Medulla oblongata (tissue), 1 donor: Measurements from ENCODE around the gene TMPRSS6.

ENCODE experiments used
- DNase-seq: peaks from one replicate; pipeline ENCODE4 v3.0.0-alpha.2; 2015; ENCODE audit errors: extremely low spot score

TMPRSS6 gene

DNA sequence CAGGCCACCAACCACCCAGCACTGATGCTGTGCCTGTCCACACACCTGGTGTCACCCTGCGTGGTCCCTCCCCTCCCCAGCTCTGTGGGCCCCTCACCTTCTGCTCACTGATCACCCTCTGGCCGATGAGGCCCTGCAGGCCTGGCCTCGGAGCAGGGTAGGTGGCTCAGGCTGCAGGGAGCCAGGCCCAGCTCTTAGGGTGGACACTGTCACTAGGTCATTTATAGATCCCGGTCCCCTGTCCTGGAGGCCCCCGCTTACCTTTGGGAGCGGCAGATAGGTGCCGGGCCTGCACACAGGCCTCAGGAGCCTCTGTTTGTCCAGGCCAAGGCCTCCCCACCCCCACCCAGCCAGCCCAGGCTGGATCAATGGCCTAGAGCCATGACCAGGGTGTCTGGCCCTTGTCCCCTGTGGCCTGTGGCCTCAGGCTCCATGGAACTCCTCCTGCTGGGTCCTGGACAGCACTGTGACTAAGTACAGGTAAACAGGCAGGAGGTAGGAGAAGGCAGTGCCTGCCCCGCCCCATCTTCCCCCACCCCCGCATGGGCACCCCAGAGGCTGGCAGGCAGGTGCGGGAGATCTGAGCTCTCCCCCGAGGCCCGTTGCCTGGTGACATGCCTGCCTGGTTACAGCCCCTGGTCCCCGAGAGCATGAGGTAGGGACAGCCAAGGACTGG lies at the start of gene TMPRSS6:
TSS of gene TMPRSS6 (minus strand) at position 472 of the 676 bp plus-strand sequence. CDS start 6,296 bp downstream, outside the sequence.
- no peak for DNase-seq

DNA sequence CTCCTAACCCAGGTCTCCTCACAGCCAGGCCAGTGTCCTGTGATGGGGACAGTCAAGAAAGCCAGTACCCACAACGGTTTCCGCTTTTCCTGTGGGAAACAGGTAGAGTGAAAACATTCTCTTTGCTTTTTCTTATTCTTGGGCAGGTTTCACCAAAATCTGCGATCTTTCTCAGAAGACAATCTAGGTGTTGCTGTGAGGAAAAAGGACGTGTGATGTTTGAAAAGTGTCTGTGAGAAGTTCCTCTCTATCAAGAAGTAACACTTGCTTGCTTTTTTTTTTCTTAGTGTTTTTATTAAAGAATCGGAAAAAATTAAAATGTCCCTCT lies 49.4 kb upstream of the TMPRSS6 start:
- no peak for DNase-seq

DNA sequence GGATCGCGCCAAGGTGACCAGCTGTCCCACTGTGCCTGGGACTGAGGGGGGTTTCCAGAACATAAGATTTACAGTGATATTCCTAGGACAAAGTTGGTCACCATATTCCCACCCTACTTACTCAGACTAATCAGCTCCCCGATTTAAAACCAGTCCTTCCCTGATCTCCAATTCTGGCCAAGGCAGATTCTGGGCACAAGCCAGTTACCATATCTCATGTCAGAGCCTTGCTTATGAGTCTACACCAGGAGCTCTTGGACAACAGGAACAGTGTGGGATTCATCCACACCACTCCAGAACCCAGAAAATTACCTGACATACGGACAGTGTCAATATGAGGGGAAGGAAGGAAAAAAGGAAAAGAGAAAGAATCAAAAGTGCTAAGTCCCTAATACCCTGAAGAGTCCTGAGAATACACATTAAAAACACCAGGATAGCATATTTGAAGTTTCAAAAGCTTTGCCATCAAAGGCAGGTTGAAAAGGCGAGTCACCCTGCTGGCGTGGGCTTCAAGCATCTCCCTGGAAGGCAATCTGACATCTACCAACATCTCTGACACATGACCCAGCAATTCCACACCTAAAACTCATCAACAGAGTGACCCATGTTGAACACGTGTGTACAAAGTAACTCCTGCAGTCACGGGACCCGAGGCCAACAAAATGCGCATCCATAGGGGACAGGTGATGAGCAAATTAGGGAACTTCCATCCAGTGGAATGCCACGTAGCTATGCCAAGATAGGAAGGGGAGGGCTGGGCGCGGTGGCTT lies 48.2 kb upstream of the TMPRSS6 start:
- no peak for DNase-seq

DNA sequence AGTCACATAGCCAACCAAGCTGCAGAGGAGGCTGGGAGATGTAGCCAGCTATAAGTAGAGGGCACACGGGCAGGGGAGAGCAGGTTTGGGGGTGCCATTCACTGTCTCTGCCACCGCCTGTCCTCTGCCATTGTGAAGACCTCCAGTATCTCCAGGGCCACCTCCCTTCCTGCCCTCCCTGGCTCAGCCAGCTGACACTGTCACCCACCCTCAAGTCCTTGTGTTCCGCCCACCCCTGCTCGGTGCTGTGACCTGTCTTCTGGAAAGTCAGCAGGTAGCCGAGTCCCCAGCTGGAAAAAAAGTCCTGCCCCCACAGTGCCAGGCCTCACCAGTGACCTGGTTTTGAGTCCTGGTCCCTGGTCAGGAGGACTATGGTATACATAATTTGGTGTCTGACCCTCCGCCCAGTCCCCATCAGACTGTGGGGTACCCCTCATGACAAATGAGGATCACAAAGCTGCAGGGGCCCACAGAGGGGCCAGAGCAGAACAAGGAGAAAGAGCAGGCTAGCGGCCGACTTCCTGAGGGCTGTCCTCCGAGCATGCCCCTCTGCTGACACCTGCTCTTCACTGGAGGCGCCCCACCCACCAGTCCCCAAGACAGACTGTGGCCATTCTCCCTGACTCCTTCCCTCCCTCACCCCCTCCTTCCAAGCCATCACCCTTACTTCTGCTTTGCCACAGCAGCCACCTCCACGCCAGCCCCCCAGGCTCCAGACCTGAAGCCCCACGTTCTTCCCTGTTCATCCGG lies 47.3 kb upstream of the TMPRSS6 start:
- DNase-seq = no peak

DNA sequence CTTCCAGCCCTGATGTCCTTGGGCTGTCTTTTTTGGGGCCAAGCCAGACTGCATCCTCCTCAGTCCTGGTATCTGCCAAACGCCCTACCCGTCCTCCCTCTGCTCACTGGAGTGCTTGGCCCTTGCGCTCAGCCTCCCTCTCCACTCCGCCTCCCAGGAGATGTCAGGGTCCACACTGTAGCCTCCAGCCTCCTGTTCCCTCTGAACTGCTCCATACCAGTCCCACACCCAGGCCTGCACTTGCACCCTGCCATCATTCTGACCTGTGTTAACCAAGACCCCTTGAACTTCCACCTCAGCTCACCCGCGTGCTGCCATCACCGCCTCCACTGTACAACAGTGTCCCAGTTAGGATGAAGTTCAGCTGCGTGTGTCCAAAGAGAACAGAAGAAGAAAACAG lies 46.5 kb upstream of the TMPRSS6 start:
- no peak for DNase-seq

DNA sequence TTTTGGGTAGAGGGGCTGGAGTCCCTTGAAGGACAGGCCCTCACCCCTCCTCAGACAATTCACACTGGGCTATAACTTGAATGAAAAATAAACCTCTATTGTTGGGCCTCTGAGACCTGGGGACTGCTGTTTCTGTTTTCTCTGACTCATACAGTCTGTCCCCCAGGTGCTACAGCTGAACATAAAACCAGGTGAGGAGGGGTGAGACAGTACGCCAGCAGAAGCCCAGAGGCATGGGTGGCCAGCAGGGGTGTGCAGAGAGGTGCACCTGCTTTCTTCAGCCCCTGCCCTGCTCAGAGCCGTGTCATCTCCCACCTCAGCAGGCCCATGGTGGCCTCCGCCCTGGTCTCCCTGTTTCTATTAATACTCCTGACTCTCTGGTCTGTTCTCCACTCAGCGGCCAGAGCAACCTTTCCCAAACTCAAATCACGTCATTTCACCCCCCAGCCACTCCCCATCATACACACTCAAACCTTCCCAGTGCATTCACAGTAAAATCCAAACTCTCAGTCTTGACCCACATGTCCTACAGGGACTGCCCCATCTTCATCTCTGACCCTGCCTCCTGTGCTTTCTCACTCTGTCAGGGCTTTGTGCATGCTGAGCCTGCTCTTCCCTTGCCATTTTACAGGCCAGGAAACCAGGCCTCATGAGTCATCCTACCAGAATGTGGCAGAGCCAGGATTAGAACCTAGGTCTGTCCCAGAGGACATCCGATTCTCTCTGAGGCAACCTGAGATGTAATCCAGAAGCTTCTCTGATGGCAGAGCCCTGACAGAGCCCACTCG lies 45.6 kb upstream of the TMPRSS6 start:
- DNase-seq = no peak

DNA sequence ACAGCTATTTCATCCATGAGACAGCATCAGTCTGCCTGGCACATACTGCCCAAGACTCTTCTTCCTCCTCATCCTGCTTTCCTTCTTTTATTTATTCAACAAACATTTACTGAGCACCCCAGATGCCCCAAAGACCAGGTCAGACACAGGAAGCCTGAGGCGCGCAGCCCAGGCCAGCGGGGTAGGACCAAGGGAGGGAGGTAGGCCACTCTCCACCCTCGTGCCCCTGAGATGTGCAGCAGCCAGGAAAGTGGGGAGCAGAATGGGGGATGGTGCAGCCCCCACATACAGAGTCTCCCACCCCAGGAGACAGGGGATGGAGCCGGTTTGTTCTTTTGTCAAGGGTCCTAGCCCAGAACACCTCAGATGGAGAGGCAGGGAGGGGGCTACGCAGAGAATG lies 44.4 kb upstream of the TMPRSS6 start:
- no peak for DNase-seq

DNA sequence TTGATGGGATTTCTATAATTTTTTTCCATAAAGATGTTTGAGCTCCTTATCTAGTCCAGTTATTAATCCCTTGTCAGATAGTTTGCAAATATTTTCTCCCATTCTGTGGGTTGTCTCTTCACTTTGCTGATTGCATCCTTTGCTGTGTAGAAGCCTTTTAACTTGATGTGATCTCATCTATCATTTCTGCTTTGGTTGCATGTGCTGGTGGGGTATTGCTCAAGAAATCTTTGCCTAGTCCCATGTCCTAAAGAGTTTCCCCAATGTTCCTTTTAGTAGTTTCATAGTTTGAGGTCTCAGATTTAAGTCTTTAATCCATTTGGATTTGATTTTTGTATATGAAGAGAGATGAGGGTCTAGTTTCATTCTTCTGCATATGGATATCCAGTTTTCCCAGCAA lies 41.9 kb upstream of the TMPRSS6 start:
- no peak for DNase-seq

DNA sequence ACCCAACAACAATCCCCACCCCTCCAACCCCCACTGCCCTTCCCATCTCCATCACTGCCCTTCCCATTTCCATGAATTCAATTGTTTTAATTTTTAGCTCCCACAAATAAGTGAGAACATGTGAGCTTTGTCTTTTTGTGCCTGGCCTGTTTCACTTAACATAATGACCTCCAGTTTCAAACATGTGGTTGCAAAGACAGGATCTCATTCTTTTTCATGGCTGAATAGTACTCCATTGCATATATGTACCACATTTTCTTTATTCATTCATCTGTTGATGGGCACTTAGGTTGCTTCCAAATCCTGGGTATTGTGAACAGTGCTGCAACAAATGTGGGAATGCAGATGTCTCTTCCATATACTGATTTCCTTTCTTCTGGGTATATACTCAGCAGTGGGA lies 41.2 kb upstream of the TMPRSS6 start:
- DNase-seq = no peak

DNA sequence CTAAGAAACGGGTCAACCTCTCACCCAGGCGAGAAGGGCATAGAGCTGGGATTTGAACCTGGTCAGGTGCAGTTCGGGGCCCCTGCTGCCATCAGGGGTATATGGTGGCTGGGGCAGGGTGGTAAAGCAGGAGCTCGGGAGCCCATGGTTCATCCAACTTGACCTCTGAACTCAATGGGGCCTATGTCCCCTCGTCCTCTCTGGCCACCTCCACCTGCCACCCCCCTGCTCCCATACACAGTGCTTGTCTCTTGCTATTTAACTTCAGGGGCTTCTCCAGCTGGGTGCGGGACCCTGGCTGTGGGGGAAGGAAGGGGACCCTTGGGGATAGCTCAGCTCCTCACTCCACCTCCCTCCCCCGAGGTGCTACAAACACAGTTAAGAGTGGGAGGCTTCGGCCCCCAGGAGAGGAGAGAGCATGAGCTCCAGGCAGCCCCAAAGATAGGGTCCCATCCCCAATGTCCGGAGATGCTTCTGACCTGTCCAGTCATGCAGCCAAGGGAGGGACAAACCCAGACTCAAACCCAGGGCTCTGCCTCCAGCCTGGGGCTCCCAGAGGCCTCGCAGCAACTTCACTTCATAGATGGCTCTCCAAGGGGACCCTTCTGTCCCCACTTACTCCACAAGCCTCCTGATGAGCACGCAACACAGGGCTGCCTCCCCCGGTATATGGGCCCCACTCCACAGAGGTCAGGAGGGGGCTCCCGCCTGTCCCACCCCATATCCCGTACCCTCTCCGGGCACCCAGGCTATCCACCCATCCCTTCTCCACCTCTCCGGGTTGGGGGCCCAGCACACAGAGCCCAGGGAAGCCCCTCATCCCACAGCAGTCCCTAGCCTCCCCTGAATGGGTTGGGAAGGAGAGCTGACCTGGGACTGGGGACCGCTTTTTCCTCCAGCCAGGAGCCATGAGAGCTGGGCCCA lies 39.5 kb upstream of the TMPRSS6 start:
- DNase-seq = no peak

DNA sequence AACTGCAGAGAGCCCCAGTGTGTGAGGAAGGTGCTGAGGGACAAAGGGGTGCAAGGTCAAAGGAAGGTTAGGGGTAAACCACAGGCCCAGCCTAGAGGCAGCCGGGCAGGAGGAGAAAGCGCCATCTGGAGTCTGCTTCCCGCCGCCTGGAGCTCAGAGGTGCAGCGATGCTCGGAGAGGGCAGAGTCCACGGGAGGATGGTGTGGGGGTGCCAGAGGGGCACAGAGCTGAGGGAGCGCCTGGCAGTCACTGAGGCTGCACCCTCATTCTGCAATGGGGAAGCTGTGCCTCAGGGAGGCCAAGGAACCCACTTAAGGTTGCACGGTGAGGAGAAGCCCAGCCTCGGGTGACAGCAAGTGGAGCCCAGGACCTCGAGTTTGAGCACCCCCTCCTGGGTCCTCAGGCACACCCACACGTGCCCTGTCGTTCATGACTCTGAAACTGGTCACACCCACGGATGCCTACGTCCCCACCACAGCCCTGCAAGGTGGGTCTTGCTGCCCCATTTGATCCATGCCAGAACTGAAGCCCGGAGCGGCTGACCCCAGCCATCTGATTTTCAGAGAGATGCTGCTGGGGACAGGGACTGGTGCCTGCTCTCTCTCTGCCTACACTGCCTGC lies 38.6 kb upstream of the TMPRSS6 start:
- no peak for DNase-seq

DNA sequence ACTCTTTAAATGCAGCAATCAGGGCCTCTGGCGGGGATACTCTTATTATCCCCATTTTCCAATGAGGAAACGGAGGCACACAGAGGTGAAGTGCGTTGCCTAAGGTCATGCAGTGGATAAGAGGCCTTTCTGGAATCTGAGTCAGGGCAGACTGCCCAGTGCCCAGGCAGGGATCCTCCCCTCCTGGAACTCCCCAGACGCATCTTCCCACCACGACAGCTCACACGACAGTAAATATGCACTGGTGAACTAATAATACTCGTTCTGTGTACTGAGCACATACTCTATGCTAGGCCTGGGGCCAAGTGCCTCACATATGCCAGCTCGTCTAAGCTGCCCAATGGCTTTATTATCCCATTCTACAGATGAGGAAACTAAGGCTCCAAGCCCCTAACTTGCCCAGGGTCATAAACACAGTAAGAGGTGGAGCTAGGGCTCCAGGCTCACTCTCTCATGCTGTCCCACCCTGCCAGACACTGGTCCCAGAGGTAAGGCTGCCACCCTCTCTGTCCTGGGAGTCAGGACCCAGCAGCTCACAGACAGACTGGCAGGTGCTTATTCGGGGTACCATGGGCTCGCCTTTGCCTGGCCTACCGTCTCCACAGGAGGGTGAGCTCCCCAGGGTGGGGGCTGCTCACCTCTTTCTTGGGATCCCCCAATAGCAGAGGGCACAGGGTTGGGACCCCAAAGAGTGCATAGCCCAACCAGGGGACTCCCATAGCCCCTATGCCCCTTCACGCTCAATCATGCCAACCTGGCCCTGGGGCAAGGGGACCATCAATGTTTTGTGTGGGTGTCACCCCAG lies 37.9 kb upstream of the TMPRSS6 start:
- no peak for DNase-seq

DNA sequence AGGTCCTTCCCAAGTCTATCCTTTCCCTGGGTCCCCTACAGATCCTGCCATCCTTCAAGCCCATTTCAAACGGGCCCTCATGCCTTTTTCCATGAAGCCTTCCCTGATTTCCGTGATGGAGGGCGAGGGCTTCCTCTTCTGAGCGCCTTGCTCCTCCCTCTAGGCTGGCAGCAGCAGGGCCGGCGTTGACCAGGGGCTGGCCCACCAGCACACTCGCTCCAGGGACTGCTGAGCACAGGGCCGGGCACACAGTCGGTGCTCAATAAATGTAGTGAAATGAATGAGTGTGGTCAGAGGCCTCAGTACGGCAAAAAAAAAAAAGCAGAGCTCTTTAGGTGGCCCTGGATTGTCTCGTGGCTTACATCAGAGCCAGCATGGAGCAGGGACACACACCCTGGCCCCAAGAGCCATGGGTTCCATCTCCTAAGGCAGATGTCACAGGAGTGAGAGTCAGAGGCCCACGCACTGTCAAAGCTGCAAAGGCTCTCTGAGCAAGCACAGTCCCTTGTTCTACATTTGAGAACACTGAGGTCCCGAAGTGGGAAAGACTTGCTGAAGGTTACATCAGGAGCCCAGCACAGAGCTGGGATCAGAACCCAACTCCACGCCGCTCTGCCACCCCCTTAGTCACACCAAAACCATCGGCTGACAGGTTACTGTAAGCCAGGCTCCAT lies 37.1 kb upstream of the TMPRSS6 start:
- DNase-seq = no peak

DNA sequence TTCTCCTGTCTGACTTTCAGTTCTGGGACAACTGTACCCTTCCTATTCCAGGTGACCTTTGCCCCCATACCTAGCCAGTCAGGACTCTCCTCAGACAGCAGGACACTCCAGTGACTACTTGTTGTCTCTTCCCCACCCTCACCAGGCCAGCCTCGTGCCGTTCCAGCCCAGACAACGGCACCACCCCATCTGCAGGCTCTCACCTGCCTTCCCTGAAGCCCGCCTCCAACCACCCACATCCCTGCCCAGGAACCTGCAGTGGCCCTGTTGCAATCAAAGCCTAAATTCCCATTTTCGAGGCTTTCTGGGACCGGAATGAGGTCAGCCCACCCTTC lies 36.5 kb upstream of the TMPRSS6 start:
- DNase-seq = no peak

DNA sequence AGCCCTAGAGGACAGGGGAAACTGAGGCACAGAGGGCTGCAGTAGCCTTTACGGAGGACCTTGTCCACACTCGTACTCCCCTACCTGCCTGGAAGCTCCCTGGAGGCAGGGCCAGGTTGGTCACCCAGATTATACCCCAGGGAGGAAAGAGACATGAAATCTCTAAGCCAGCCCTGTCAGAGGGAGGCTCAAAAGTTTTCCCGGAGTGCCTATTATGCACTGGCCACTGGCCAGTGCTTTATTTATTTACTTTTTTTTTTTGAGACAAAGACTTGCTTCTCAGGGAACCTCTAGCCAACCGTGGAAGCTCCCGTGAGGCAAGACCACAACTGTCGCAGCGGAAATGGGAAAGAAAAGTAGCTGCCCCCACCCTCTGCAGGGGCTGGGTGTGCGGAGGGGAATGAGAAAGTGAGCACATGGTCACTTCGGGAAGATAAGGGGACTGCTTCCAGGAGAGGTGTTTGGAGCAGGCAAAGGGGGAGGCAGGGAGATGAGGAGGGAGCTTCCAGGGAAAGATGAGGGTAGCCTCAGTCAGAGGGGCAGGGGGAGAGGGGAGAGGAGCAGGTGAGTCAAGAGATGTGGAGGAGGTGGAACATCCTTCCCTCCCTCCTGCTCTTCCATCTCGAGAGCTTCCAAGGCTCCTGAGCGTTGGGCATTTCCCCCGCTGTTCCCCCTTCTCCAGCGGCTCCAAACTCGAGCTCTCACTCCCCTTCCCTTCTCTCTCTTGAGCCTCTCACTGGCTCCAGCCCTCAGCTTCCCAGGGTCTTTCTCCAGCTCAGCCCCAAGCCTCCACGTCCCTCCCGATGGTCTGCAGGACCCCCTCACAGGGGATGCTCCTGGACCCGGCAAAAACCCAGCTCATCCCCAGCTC lies 35.9 kb upstream of the TMPRSS6 start:
- no peak for DNase-seq

DNA sequence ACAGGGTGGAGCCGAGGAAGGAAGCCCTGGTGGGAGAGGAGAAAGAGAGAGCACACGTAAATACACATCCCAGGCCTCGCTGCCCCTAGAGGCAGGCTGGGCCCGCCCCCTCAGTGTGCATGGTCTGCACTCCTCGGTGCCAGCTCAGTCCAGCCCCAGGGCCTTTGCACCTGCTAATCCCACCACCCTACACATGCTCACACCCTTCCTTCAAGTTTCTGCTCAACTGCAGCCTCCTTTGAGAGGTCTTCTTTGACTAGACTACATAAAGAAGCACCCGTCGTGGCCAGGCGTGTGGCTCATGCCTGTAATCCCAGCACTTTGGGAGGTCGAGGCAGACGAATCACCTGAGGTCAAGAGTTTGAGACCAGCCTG lies 34.7 kb upstream of the TMPRSS6 start:
- no peak for DNase-seq

DNA sequence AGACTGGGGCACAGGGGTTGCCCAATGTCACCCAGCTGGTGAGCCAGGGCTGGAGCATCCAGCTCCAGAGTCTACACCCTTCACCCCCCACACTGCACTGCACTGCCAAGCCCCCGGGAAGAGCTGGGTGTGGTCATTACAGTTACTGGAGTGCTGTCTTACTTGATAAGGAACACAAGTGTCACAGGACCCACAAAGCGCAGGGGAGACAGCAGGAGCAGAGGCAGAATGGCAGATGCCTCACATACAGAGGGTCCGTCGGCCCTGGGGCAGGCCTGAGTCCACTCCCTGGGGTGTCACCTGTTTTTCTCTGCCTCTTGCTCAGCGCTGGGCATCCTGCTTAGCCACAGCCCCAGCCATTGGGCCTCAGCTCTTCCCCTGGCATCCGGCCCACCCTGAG lies 32.5 kb upstream of the TMPRSS6 start:
- no peak for DNase-seq

DNA sequence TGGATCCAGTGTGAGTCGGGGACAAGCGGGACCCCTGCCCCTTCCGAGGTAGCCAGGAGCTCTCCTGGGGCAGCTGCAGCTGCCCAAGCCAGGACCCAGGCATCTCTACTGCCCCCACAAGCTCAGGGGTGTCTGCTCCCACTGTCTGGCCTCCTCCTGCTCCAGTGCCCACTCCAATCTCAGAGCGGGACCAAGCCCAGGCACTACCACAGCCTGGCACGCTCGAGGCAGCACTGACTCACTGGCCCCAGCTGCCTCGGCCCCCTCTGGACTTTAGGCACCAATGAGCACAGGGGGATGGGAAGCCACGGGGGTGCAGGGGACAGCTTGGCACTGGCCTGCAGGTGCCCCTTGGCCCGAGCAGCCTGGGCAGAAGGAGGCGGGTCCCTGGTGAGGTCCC lies 32.0 kb upstream of the TMPRSS6 start:
- DNase-seq = no peak
